ENCODE data around the gene COL20A1.
A peak's percentile ranks its signal among the peaks of the same experiment; 100 is the strongest.
"Not testable (repeated sequence)": the region's sequence is repeated elsewhere in the genome, so short reads cannot be mapped to it uniquely, and the experiment has no call there.

COL20A1 gene

GRCh38 chr20:63379872-63380271 is 86.9 kb downstream of the COL20A1 start:
- H3K27me3 ChIP-seq (ENCODE audit: low read depth) = peaks cover 28% of the 10 kb centered on the region
- H3K9me3 ChIP-seq; H3K4me1 ChIP-seq; H3K36me3 ChIP-seq (replicated peaks); in situ Hi-C loops (cut with MboI; ENCODE audit: low sequenced_read_pairs); H3K4me3 ChIP-seq; DNase-seq (ENCODE audit: low spot score in 2 of 2): not testable (repeated sequence)

DNA sequence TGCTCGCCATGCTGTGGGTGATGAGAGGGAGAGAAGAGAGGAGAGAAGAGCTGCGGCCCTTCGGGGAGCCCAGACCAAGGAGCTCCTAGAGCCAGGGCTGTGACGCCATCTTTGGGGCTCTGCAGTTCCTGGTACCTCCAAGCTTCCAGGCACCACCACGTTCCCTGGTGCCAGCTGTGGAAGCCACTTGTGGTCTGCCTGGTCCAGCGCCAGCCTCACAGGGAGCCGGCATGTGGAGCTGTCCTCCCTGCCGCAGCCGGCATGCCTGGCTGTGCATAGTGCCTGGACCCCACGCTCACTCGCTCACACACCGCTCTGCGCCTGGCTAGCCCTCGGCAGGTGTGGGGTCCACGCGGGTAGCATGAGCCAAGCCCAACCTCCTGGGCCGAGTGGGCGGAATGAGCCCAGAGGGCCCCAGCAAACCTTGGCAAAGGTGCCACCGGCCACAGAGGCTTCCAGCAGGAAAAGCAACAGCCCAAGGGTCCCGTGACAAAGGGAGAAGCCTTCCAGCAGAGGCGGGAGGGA is 87.4 kb downstream of the COL20A1 start:
- H3K9me3 ChIP-seq = peaks cover 4% of the 10 kb centered on the region; the same call in 1 of the 2 replicates
- H3K27me3 ChIP-seq (ENCODE audit: low read depth) = peaks cover 25% of the 10 kb centered on the region
- in situ Hi-C loops (cut with MboI; ENCODE audit: low sequenced_read_pairs) = no loop called here
- H3K4me3 ChIP-seq = no peak overlapping the region
- no peaks in the 10 kb centered on the region for H3K4me1 ChIP-seq
- no peaks in the 10 kb centered on the region for H3K36me3 ChIP-seq (replicated peaks)
- DNase-seq (ENCODE audit: low spot score in 2 of 2) = no peak

DNA sequence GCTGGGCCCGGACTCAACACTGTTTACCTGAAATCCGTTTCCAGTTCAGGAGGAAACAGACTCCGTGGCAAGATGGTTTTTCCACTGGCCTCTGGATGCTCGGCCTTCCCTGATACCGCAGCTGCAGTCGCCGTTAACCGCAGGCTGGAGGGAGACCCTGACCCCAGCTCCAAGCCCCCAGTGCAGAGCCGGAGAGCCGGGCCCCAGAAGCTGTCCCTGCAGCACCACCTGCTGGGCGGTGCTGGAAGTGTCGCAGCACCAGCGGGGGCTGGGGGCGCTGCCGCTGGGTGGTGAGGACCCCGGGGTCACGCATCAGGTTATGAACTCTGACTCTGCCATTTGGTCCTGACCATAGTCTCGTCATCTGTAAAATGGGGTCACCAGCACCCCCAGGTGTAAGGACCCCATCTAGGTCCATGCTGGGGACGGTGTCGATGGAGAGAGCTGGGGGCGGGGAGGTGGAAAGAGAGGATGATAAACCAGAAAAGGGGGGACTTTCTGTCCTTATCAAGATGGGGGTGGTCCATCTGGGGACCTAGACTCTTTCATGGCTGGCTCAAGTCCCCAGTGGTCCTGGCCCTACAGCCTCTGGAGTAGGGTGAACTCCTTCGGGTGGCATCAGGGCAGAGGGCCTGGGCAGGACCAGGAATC is 88.9 kb downstream of the COL20A1 start:
- no peaks in the 10 kb centered on the region for H3K36me3 ChIP-seq (replicated peaks)
- H3K27me3 ChIP-seq (ENCODE audit: low read depth) = peaks cover 21% of the 10 kb centered on the region
- H3K9me3 ChIP-seq = peaks cover 12% of the 10 kb centered on the region
- no peak overlapping the region for H3K4me3 ChIP-seq
- in situ Hi-C loops (cut with MboI; ENCODE audit: low sequenced_read_pairs) = no loop called here
- H3K4me1 ChIP-seq = no peaks in the 10 kb centered on the region
- DNase-seq (ENCODE audit: low spot score in 2 of 2) = peak in 1 of 2 experiments; percentile 61

DNA sequence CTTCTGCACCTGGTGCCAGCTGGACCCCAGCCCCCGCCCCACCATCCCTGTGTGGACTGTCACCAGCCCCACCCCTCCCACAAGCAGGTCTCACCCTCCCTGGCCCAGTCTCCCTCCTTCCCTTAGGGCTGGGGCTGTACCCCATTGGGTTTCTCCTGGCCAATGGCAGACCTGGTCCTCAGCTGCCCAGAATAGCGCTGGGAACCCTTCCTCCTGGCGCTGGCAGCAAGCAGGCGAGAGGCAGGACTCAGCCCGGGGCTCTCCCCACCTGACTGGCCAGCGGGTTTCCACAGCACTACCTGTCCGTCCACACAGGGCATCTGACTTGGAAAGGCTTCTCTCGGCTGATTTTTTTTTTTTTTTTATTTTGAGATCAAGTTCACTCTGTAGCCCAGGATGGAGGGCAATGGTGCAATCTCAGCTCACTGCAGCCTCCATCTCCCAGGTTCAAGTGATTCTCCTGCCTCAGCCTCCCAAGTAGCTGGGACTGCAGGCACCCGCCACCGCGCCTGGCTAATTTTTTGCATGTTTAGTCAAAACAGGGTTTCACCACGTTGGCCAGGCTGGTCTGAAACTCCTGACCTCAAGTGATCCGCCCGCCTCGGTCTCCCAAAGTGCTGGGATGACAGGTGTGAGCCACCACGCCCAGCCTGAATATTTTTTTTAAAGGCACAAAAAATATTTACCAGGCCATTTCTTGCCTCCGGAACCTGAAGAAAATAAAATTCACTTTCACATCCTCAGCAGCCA is 89.7 kb downstream of the COL20A1 start:
- in situ Hi-C loops (cut with MboI; ENCODE audit: low sequenced_read_pairs) = no loop called here
- peaks cover 12% of the 10 kb centered on the region for H3K9me3 ChIP-seq
- peaks cover 17% of the 10 kb centered on the region; the same call in 1 of the 2 replicates for H3K27me3 ChIP-seq (ENCODE audit: low read depth)
- no peaks in the 10 kb centered on the region for H3K4me1 ChIP-seq
- DNase-seq (ENCODE audit: low spot score in 2 of 2) = no peak
- no peaks in the 10 kb centered on the region for H3K36me3 ChIP-seq (replicated peaks)
- H3K4me3 ChIP-seq = no peak overlapping the region

- peaks cover 13% of the 10 kb centered on the region; the same call in 1 of the 2 replicates for H3K27me3 ChIP-seq (ENCODE audit: low read depth)
- H3K9me3 ChIP-seq = peaks cover 12% of the 10 kb centered on the region
- no peak for DNase-seq (ENCODE audit: low spot score in 2 of 2)
- H3K4me1 ChIP-seq = no peaks in the 10 kb centered on the region
- in situ Hi-C loops (cut with MboI; ENCODE audit: low sequenced_read_pairs) = no loop called here
- no peaks in the 10 kb centered on the region for H3K36me3 ChIP-seq (replicated peaks)
- no peak overlapping the region for H3K4me3 ChIP-seq
Measured at GRCh38 chr20:63383556-63383955, 90.6 kb downstream of the COL20A1 start.

GRCh38 chr20:63384336-63384735 is 91.3 kb downstream of the COL20A1 start:
- in situ Hi-C loops (cut with MboI; ENCODE audit: low sequenced_read_pairs) = no loop called here

More at GRCh38 chr20:63384336-63384735, 91.3 kb downstream of the COL20A1 start:
- H3K36me3 ChIP-seq (replicated peaks) = no peaks in the 10 kb centered on the region
- H3K27me3 ChIP-seq (ENCODE audit: low read depth) = peaks cover 13% of the 10 kb centered on the region; the same call in 1 of the 2 replicates
- no peak overlapping the region for H3K4me3 ChIP-seq
- no peaks in the 10 kb centered on the region for H3K4me1 ChIP-seq
- H3K9me3 ChIP-seq = peaks cover 12% of the 10 kb centered on the region
- no peak for DNase-seq (ENCODE audit: low spot score in 2 of 2)
